ENCODE data around the gene CTIF.
A peak's percentile ranks its signal among the peaks of the same experiment; 100 is the strongest.

Gene CTIF

DNA sequence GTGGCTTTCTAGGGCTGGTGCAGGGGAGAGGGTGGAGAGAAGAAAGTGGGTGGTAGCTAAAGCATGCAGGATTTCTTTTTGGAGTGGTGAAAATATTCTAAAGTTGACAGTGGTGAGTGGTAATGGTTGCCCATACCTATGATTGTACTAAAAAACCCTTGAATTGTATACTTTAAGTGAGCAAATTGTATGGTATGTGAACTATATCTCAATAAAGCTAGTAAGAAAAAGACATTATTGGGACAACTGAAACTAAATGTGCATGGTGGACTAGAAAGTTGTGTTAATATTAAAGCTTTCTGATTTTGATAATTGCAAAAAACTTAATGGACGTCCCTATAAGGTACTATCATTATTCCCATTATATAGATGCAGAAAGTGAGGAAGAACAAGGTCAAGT lies 361.6 kb downstream of the CTIF start:
- Histone ChIP-seq H3K9ac (ENCODE audit: low read depth, low read length, poor library complexity) (no peak overlapping the region), H4K8ac (ENCODE audit: low read depth, low read length) (no peak overlapping the region), H2AK5ac (ENCODE audit: low read depth, low read length) (no peak overlapping the region), H2BK120ac (ENCODE audit: low read depth, low read length) (no peak overlapping the region), H3K4ac (ENCODE audit: low read length) (no peak overlapping the region), H3K36me3 (replicated peaks in 1 of 2; ENCODE audit: control insufficient read depth in 2 of 2, insufficient read depth in 2 of 2, low read length in 2 of 2) (no peaks in the 10 kb centered on the region), H3K4me1 (ENCODE audit: control insufficient read depth in 2 of 2, insufficient read depth in 1 of 2, low read depth in 1 of 2, low read length in 2 of 2) (peaks cover 4 to 7% of the 10 kb centered on the region in 2 donors), H3K4me3 (ENCODE audit: low read length in 2 of 2) (no peak overlapping the region), H2BK12ac (ENCODE audit: low read length) (no peak overlapping the region), H2BK15ac (ENCODE audit: low read length) (no peak overlapping the region), H3K18ac (ENCODE audit: low read length) (no peak overlapping the region), H2BK5ac (ENCODE audit: low read length) (no peak overlapping the region), H3K4me2 (ENCODE audit: insufficient read depth, low read length, poor library complexity, severe bottlenecking) (no peak overlapping the region), H3K23ac (ENCODE audit: low read depth, low read length, poor library complexity) (no peak overlapping the region), H3K27ac (replicated peaks; ENCODE audit: low read length) (no peak overlapping the region), H3K79me1 (ENCODE audit: low read depth, low read length) (no peaks in the 10 kb centered on the region), H3K14ac (ENCODE audit: low read length) (no peak overlapping the region), H3K9me3 (replicated peaks in 1 of 2; ENCODE audit: control insufficient read depth in 2 of 2, insufficient read depth in 1 of 2, low read depth in 1 of 2, low read length in 2 of 2) (peaks cover 0 to 12% of the 10 kb centered on the region in 2 donors), H4K91ac (ENCODE audit: low read depth, low read length, poor library complexity) (no peak overlapping the region), H2AFZ (ENCODE audit: low read length) (no peak overlapping the region), H3K27me3 (ENCODE audit: control insufficient read depth in 3 of 3, insufficient read depth in 3 of 3, low read depth in 1 of 3, low read length in 3 of 3) (peaks cover 0 to 3% (median 0%) of the 10 kb centered on the region in 3 experiments)
- no CpG with 5 or more reads among the region's 1 CpG for WGBS, 2 donors (ENCODE audit: extremely low coverage in 2 of 2, insufficient read length in 2 of 2, insufficient replicate concordance in 1 of 2)
- DNase-seq (ENCODE audit: low spot score): no peak

DNA sequence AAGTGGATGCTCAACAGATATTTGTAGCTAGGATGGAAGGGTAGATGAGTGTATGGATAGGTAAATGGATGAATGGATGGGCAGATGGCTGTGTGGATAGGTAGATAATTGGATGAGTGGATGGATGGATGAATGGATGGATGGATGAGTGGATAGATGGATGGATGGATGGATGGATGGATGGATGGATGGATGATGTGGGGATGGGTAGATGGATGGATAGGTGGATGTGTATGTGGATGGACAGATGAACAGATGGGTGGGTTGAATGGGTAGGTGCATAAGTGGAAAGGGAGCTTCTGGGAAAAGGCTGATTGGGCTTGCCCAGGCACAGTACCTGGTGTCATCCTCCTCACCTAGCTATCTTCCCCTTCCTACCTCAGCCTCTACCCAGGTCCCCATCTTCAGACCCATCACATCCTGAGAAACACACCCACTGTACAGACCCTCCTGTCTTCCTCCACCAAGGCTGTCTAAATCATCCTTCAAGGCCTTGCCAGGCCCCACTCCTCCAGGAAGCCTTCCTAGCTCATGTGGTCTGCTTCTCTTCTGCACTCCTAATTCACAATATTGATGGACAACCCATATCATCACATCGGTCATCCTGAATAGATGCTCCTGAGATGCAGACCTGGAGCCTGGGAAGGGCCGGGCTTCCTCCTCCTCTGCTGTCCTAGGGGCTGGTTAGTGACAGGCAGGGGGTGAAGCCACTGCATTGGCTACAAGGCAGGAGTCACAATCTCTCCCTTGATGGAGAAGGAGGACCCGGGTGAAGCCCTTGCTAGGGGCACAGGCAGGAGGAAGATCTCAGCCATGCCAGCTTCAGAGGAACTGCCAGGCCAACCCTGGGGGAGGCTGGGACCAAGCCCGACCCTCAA lies 362.6 kb downstream of the CTIF start:
- no peak overlapping the region for H3K4ac ChIP-seq (ENCODE audit: low read length)
- peak overlapping the region in 1 of 2 donors; percentile 18 for H3K4me3 ChIP-seq (ENCODE audit: low read length in 2 of 2)
- no peak overlapping the region for H3K9ac ChIP-seq (ENCODE audit: low read depth, low read length, poor library complexity)
- no peaks in the 10 kb centered on the region for H3K36me3 ChIP-seq (replicated peaks in 1 of 2; ENCODE audit: control insufficient read depth in 2 of 2, insufficient read depth in 2 of 2, low read length in 2 of 2)
- no peaks in the 10 kb centered on the region for H3K79me1 ChIP-seq (ENCODE audit: low read depth, low read length)
- H2AK5ac ChIP-seq (ENCODE audit: low read depth, low read length): no peak overlapping the region
- H2AFZ ChIP-seq (ENCODE audit: low read length): no peak overlapping the region
- no peak overlapping the region for H3K23ac ChIP-seq (ENCODE audit: low read depth, low read length, poor library complexity)
- H4K91ac ChIP-seq (ENCODE audit: low read depth, low read length, poor library complexity): no peak overlapping the region
- peak overlapping the region; percentile 13 for H3K14ac ChIP-seq (ENCODE audit: low read length)
- DNase-seq (ENCODE audit: low spot score): no peak
- WGBS, 2 donors (ENCODE audit: extremely low coverage in 2 of 2, insufficient read length in 2 of 2, insufficient replicate concordance in 1 of 2): no CpG with 5 or more reads among the region's 4 CpGs
- peaks cover 0 to 3% (median 0%) of the 10 kb centered on the region in 3 experiments for H3K27me3 ChIP-seq (ENCODE audit: control insufficient read depth in 3 of 3, insufficient read depth in 3 of 3, low read depth in 1 of 3, low read length in 3 of 3)
- peaks cover 0 to 12% of the 10 kb centered on the region in 2 donors for H3K9me3 ChIP-seq (replicated peaks in 1 of 2; ENCODE audit: control insufficient read depth in 2 of 2, insufficient read depth in 1 of 2, low read depth in 1 of 2, low read length in 2 of 2)
- H3K18ac ChIP-seq (ENCODE audit: low read length): no peak overlapping the region
- H3K4me1 ChIP-seq (ENCODE audit: control insufficient read depth in 2 of 2, insufficient read depth in 1 of 2, low read depth in 1 of 2, low read length in 2 of 2): peaks cover 4 to 7% of the 10 kb centered on the region in 2 donors
- no peak overlapping the region for H3K4me2 ChIP-seq (ENCODE audit: insufficient read depth, low read length, poor library complexity, severe bottlenecking)
- no peak overlapping the region for H2BK120ac ChIP-seq (ENCODE audit: low read depth, low read length)
- H2BK15ac ChIP-seq (ENCODE audit: low read length): no peak overlapping the region
- H3K27ac ChIP-seq (replicated peaks; ENCODE audit: low read length): no peak overlapping the region
- no peak overlapping the region for H2BK5ac ChIP-seq (ENCODE audit: low read length)
- no peak overlapping the region for H4K8ac ChIP-seq (ENCODE audit: low read depth, low read length)
- no peak overlapping the region for H2BK12ac ChIP-seq (ENCODE audit: low read length)

DNA sequence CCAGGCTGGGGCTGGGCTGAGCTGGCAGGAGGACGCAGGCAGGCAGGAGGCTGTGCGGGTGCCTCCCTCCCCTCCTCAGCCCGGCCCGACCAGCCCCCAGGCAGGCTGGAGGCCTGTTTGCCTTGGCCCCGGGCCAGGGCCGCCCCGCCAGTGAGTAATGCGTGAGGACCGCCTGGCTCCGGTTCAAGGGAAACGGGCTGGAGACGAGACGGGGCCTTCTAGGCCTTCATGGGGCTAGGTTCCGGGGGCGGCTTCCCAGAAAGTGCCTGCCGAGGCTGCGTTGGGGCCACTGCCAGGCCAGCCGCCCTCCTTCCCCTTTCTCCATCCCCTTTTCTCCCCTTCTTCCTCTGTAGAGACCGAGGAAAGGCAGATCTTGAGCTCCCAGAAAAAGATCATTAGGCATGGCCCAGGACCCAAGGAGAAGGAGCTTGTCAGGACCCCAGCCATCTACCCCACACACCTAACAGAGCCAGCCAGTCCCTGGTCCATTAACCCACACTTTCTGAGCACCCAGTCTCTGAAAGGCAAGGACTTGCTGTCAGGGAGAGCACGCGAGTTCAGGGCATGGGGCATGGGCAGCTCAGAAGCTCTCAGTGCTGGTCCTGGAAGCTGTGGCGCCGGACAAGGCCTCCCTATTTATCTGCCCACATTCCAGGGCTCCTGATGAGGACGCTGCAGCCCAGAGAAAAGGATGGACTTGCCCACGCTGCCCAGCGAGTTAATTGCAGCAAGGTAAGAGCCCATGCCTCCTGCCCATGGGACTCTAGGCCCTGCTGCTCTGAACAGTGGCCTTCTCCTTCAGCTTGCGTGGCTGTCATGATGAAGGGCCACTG lies 363.4 kb downstream of the CTIF start:
- H2BK5ac ChIP-seq (ENCODE audit: low read length): no peak overlapping the region
- H3K4me2 ChIP-seq (ENCODE audit: insufficient read depth, low read length, poor library complexity, severe bottlenecking): no peak overlapping the region
- no peak overlapping the region for H3K27ac ChIP-seq (replicated peaks; ENCODE audit: low read length)
- H2BK120ac ChIP-seq (ENCODE audit: low read depth, low read length): no peak overlapping the region
- H3K36me3 ChIP-seq (replicated peaks in 1 of 2; ENCODE audit: control insufficient read depth in 2 of 2, insufficient read depth in 2 of 2, low read length in 2 of 2): no peaks in the 10 kb centered on the region
- no CpG with 5 or more reads among the region's 27 CpGs for WGBS, 2 donors (ENCODE audit: extremely low coverage in 2 of 2, insufficient read length in 2 of 2, insufficient replicate concordance in 1 of 2)
- no peaks in the 10 kb centered on the region for H3K79me1 ChIP-seq (ENCODE audit: low read depth, low read length)
- peak overlapping the region; percentile 35 for H3K18ac ChIP-seq (ENCODE audit: low read length)
- peaks cover 0 to 3% (median 0%) of the 10 kb centered on the region in 3 experiments for H3K27me3 ChIP-seq (ENCODE audit: control insufficient read depth in 3 of 3, insufficient read depth in 3 of 3, low read depth in 1 of 3, low read length in 3 of 3)
- peak overlapping the region; percentile 2 for H2BK12ac ChIP-seq (ENCODE audit: low read length)
- H3K4me1 ChIP-seq (ENCODE audit: control insufficient read depth in 2 of 2, insufficient read depth in 1 of 2, low read depth in 1 of 2, low read length in 2 of 2): peaks cover 2 to 4% of the 10 kb centered on the region in 2 donors
- H3K14ac ChIP-seq (ENCODE audit: low read length): peak overlapping the region; percentile 13
- peaks cover 0 to 12% of the 10 kb centered on the region in 2 donors for H3K9me3 ChIP-seq (replicated peaks in 1 of 2; ENCODE audit: control insufficient read depth in 2 of 2, insufficient read depth in 1 of 2, low read depth in 1 of 2, low read length in 2 of 2)
- H4K91ac ChIP-seq (ENCODE audit: low read depth, low read length, poor library complexity): peak overlapping the region; percentile 8
- no peak overlapping the region for H3K4me3 ChIP-seq (ENCODE audit: low read length in 2 of 2)
- no peak overlapping the region for H3K9ac ChIP-seq (ENCODE audit: low read depth, low read length, poor library complexity)
- H2AK5ac ChIP-seq (ENCODE audit: low read depth, low read length): no peak overlapping the region
- H2BK15ac ChIP-seq (ENCODE audit: low read length): no peak overlapping the region
- H3K4ac ChIP-seq (ENCODE audit: low read length): no peak overlapping the region
- H2AFZ ChIP-seq (ENCODE audit: low read length): peak overlapping the region; percentile 56
- DNase-seq (ENCODE audit: low spot score): no peak
- H4K8ac ChIP-seq (ENCODE audit: low read depth, low read length): no peak overlapping the region
- no peak overlapping the region for H3K23ac ChIP-seq (ENCODE audit: low read depth, low read length, poor library complexity)
